Activated gamma-delta T cell treated with anti-CD3 and anti-CD28 coated beads, Interleukin-2, amount 50 U/mL, for 16 hours (primary cell): ENCODE data around the gene BAIAP2L1.
"Not testable (repeated sequence)": the region's sequence is repeated elsewhere in the genome, so short reads cannot be mapped to it uniquely, and the experiment has no call there.

ENCODE experiments used
- DNase-seq: peaks from one replicate; pipeline ENCODE4 v3.0.0-alpha.2; 2020; ENCODE audit warnings: low read depth

BAIAP2L1 gene

DNA sequence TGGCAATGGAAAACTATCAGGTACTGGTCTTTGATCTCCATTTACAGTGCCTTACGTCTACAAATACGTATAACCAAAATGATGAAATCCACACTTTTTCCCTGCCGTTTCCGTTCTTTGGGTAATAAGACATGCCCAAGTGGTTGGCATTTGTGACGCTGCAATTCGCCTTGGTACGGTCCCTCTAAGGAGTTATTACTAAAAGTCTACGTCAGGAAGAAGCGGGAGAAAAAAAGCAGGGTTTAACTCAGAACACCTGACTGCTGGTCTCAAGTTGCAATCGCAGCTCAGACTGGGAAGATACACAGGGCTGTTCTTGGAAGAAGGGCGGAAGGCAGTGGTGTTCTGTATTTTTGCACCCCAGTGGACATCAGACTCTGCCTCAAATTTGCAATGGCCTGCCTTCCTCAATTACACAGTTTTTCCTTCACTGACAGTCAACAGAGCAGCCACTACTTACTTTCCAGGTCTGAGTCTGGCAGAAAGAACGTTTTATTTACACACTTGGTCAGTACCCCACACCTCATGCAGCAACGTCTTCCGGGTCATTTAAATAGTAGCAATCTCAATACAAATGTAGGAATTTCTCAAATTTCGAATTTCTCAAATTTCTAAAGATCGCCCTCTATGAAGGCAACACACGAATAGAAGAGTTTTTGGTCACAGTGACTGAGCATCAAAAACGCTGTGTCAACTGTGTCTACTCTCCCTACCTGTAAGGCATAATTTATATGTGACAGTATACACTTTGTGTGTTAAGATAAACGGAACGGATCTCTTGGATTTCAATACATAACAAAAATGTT, 2.1 kb downstream of the BAIAP2L1 start:
- DNase-seq = no peak

DNA sequence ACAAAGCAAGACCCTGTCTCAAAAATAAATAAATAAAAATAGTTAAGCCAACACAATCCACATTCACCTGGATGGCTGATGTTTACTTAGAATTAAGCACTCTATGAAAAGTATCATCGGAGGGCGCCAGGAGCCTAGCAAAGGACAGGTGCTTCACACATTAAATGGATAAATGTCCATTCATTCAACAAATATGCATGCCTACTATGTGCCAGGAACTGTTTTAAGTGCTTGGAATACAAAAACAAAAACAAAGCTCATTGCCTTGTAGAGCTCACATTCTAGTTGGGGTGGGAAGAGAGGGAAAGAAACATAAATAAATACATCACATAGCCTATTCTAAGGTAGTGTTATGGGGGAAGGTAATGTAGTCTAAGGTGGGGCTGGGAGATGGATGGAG, 4.1 kb downstream of the BAIAP2L1 start:
- no peak for DNase-seq

DNA sequence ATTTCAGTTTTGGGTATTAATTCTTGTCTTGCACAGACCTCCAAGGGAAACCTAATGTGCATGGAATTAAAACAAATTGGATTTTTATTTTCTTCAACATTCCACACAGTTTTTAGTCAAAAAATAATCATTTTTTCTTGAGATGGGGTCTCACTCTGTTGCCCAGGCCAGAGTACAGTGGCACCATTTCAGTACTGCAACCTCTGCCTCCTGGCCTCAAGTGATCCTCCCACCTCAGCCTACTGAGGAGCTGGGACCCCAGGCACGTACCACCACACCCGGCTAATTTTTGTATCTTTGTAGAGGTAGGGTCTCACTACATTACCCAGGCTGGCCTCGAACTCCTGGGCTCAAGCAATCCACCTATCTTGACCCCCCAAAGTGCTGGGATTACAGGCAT, 4.9 kb downstream of the BAIAP2L1 start:
- no peak for DNase-seq

DNA sequence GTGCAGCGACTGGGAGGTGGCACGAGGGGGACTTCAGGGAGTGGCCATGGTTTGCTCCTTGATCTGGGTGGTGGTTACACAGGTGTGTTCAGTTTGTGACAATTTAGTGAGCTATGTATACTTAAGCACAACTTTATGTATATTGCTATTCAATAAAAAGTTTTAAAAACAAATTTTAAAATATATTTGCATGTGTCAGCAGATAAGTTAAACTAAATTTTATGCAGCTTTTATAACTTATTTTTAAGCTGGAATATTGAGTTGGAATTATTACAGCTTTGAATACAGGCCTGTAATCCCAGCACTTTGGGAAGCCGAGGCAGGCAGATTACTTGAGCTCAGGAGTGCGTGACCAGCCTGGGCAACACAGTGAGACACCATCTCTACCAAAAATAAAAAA, 5.4 kb downstream of the BAIAP2L1 start:
- no peak for DNase-seq

DNA sequence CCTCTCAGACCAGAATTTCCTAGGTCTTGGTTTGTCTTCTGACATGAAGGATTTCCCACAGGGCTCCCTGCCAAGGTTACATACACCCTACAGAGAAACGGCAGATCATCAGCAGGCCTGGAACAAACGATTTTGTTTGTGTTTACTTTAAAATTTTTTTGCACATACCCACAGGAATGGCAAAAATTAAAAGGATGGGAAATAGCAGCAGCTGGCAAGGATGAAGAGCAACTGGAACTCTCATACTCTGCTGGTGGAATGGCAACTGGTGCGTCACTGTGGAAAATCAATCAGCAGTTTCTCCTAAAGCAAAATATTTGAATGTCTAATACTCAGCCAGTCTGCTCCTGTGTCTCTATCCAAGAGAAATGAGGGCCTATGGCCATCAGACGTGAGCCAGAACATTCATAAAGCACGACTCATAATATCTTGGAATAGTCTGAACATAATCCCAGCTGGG, 6.5 kb downstream of the BAIAP2L1 start:
- no peak for DNase-seq

DNA sequence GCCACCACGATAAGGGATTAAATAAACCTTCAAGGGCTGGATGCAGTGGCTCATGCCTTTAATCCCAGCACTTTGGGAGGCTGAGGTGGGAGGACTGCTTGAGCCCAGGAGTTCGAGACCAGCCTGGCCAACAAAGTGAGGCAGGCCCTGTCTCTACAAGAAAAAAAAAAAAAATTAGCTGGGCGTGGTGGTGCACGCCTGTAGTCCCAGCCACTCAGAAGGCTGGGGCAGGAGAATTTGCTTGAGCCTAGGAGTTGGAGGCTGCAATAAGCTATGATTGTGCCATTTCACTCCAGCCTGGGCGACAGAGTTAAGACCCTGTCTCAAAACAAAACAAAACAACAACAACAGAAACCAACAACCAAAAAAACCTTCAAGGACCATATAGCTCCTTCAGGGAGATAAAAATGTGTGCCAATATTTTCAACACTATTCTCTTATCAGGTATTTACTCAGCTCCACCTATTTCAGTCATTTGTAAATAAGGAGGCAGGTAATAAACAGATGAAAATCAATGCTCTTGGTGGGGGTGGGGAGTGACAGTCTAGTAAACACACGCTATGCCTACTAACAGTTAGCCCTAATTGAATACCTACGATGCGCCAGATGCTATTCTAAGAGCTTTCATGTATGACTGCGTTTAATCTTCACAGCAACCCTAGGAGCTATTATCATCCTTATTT, 13.2 kb downstream of the BAIAP2L1 start:
- DNase-seq = no peak

DNA sequence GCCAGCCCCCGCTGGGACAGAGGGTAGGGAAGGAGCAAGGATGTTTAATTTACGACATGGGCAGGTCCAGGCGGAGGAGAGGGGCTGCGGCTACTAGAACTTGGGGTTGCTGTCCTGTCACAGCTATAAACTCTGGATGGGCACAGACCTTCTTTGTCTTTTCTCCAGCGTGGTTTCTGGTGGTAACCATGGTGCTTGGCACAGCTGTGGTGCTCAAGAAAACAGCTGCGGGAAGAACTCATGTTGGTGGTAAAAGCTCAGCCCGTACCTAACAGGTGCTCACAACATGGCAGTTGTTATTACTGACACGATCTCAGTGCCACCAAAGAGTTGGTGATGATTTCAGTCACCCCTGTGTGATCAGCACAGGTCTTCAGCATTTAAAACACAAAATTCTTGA, 13.8 kb downstream of the BAIAP2L1 start:
- no peak for DNase-seq

DNA sequence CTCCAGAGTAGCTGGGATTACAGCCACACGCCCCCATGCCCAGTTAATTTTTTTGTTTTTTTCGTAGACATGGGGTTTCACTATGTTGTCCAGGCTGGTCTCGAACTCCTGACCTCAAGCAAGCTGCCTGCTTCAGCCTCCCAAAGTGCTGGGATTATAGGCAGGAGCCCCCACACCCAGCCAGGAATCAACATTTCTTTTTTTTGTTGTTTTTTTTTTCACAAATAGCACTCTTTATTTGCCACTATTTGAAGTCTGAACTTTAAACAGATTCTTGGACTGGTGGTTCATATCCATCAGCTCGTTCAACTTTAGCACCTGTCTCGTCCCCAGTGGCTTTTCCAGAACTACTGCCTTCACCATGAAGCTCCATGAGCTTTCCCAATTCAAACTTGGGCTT, 15.4 kb downstream of the BAIAP2L1 start:
- DNase-seq = not testable (repeated sequence)

DNA sequence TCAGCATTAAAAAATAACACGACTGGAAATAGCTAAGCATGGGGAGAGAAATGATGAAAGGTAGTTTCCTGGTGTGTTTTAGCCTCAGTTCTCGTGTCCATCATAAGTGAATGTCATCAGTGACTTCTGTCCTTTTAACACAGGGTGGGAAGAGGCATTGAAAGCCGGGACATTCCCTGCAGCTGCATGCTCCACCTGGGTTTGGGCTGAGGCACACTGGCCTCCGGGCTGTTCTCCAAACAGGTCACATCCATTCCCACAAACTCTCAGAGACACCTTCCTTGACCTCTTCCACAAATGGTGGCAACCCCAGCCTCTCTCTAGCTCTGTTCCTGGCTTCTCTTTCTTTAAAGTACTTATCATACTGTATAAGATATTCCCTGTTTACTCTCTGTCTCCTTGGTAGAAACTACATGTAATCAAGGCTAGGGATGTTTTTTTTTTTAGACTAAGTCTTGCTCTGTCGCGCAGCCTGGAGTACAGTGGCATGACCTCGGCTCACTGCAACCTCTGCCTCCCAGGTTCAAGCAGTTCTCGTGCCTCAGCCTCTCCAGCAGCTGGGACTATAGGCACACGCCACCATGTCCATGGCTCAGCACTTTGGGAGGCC, 22.6 kb downstream of the BAIAP2L1 start:
- DNase-seq = no peak

DNA sequence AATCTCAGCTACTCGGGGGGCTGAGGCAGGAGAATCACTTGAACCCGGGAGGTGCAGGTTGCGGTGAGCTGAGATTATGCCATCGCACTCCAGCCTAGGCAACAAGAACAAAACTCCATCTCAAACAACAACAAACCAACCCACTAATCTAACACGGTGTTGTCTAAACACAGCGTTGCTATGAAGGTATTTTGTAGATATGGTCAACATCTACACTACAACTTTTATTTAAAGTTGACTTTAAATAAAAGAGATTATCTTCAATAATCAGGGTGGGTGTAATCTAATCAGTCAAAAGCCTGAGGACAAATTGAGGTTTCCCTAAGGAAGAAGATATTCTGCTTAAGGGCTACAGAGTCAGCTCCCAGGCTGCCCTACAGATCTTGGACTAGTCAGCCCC, 24.2 kb downstream of the BAIAP2L1 start:
- DNase-seq = no peak

DNA sequence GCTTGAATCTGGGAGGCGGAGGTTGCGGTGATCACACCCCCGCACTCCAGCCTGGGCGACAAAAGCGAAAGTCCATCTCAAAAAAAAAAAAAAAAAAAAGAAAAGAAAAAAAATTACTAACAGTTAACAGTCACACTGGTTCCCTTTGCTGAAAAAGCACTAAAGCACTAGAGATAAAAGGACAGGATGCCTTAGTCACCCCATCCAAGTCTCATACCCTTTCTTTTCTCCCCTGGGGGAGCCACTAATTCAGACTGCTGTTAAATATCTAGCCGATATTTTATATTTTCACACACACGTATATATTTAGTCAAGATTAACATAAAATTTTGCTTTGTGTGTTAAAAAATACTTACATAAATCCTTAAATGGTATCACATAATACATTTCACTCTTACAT, 25.2 kb downstream of the BAIAP2L1 start:
- no peak for DNase-seq

DNA sequence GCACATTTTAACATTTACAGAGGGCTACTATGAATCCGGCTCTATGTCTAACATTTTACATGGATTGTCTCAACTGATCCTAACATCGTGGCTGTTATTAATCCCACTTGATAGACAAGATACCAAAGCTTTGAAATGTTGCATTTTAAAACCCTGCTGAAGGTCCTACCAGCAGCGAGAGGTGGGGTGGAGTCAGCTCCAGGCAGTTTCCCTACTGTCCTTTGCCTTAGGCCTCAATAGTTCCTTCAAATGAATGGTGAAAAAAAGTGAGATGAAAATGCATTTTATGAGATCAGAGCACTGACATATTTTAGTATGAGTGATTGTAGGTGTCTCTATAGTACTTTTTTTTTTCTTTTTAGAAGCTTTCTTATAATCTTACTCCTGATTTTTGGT, 26.6 kb downstream of the BAIAP2L1 start:
- no peak for DNase-seq

DNA sequence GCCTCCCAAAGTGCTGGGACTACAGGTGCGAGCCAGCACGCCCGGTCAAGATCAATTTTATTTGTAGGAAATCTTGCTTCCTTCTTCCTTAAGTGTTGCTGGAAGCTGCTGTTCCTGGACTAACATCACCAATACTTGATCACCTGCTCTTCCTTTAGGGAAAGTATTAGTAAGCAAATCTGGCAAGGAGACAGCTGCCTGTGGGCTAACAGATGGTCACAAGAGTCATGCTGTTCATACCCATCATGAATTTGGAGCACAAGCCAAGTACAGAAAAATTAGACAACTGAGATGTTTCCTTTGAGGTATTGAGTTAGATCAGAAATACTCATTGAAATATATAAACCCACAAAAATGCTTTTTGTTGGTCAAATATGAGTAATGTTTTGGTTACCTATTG, 27.9 kb downstream of the BAIAP2L1 start:
- DNase-seq = no peak

DNA sequence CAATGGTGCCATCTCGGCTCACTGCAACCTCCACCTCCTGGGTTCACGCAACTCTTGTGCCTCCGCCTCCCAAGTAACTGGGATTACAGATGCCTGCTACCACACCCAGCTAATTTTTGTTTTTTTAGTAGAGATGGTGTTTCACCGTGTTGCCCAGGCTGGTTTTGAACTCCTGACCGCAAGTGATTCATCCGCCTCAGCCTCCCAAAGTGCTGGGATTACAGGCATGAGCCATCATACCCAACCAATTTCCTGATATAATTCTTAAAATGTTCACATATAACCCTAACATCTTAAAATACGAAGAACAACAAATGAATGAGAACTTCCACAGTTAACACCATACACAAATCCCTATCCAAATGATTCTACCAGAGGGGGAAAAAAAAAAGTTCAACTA, 31.2 kb downstream of the BAIAP2L1 start:
- DNase-seq = no peak

DNA sequence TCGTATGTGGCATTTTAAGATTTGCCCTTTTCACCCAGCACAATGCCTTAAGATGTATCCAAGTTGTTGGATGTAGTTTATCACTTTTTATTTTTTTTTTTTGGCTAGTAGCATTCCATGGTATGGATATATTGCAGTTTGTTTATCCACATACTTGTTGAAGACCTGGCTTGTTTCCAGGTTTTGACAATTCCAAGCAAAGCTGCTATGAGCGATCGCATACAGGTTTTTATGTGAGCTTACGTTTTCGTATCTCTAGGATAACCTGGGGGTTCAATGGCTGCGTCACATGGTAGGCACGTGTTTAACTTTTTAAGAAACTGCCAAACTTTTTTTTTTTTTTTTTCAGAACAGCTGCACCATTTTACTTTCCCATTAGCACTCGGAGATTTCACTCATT, 32.2 kb downstream of the BAIAP2L1 start:
- no peak for DNase-seq

DNA sequence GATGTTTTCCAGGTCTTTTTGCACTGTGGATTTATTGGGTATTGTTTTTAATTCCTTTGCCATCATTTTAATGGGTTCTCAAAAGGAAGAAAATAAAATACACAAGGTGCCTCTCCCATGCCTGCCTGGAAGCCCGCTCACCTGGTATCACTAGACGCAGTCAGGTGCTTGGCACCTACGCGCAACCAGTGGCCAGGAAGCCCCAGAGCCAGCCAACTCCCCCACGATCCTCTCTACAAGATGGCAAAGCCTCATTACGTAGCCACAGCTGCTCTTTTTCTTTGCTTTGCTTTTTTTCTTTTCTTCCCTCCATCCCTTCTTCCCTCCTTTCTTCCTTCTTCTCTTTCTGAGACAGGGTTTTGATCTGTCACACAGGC, 34.3 kb downstream of the BAIAP2L1 start:
- no peak for DNase-seq

DNA sequence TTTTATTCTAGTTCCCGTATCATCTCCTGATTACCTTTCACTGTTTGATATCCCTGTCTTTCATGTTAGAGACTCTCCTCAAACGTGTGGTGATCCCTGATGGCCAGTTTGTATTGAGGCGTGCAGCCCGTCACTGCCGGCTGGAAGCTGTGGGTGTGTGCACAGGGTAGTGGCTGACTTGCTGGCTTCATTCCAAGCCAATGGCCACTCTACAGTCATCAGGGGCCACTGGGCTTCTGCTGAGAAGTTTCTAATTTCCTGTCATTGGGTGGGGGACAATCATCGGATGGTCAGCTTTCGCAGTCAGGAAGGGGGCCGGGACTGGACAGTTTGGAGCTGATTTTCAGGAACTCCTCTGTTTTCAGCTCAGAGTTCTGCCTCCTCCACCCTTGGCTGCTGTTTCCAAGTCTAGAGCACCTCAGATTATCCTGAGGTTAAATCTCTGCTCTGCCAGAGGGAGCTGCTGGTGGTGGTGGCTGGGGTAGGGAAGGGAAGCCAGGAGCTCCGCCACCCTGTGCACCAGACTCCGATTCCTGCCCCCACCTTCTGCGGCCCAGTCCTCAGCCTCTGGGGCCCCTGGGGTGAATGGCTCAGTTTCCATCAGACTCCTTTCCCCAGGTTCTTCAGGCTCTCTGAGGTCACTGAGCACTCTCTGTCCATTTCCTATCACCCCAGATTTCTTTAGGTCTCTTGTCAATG, 34.9 kb downstream of the BAIAP2L1 start:
- DNase-seq = no peak

DNA sequence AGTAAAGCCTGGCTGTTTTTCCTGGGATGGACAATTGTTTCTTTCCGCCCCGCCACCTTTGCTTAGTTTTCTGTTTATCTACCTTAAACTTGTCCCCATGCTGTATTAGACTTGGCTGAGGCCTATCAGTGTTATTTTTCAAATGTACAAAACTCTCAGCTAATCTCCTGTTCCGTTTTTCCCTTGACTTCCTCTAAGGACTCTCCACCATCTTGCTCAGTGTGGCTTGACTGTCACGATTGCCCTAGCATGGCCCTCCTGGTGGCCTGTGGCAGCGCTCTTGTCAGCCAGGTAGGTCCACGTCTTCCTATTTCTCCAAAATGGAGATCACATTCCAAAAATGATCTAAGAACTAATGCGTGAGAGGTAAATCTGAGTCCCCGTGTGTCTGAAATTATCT, 36.7 kb downstream of the BAIAP2L1 start:
- no peak for DNase-seq

DNA sequence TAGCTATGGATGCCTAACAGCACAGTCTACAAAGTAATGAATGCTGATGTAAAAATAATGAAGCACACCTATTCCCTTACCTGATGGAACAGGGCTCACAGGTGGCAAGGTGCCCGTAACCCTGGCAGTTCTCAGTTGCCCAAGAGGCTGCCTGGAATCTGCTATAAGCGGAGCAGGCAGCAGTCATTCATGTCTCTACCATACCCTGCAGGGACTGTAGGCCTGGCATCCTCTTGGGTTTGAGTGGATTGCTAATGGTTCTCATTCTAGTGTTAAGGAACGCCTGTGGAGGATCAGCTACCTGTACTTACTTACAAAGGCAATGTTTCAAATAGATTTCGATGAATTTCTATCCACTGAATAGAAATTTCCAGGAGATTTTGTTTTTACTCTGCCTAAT, 38.4 kb downstream of the BAIAP2L1 start:
- DNase-seq = no peak

DNA sequence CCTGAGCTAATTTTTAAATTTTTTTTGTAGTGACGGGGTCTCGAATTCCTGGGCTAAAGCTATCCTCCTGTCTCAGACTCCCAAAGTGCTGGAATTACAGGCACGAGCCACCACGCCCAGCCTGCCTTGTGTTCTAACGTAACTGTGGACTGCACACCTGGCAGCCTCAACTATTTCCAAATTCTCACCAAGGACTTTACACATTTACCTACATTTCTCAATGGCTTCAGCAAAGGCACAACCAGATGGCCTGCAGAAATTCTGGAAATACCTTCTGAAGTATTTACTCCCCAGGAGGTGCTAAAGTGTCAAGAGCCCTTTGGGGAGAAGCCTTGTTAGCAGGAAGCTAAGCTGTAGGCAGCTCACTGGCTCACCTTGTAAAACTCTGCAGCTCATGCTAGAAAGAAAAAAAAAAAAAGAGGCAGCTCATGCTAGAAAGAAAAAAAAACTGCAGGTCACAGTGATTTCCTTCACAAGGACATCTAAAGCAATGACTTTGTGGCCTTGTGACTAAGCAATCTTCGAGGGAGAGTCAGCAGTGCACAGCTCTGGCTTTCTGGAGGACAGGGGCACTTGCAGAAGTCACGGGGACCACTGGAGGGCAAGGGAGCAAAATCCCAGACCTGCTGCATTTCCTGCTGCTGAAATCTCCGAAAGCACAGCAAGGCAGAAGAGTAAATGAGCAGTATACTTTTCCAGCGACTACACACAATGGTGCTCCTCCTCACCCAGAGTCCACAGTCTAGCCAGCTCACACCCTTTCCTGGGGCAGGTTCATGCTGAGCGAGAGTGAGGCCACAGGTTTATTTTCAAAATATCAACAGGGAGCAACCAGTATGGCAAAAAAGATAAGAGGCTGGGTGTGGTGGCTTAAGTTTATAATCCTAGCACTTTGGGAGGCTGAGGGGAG, 40.4 kb downstream of the BAIAP2L1 start:
- no peak for DNase-seq

DNA sequence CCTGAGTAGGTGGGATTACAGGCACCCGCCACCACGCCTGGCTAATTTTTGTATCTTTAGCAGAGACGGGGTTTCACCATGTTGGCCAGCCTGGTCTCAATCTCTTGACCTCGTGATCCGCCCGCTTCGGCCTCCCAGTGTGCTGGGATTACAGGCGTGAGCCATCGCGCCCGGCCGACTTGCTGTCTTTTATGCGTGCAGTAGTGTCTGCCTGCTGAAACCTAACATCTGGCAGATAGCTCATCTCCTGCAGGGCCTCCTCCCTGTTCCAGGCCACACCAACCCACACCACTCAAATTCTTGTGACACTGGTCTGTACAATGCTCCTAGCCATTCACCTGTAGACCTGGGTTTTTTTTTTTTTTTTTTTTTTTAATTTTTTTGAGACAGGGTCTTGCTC, 41.5 kb downstream of the BAIAP2L1 start:
- DNase-seq = no peak

DNA sequence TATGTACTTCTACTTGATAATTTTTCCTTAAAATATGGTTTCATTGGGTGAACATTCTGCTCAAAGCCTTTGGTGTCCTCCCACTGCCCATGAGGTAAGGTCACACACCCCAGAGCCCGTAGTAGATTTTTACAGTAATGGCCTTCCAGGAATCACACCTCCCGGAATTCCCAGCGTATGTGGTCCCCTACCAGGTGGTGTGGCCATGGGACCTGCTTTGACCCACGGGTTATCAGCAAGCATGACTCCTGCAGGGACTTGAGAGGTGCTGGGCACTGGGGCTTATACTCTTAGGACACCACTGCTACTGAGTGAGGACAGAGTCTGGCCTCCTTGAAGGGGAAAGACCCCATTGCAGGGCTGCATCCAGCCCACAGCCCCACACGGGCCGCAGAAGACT, 42.2 kb downstream of the BAIAP2L1 start:
- no peak for DNase-seq
